ENCODE measurements around the gene INHBA.

Gene INHBA

DNA sequence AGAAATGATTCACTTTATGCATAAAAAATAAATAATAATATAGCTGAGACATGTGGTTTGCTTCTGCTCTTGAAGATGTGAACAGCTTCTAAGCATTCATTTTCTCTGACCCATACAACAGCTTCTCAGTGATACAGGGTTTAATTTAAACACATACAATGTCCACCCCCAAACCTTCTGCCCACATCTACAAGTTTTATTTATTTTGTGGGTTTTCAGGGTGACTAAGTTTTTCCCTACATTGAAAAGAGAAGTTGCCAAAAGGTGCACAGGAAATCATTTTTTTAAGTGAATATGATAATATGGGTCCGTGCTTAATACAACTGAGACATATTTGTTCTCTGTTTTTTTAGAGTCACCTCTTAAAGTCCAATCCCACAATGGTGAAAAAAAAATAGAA is 17.2 kb downstream of the INHBA start:
- peak; percentile 15 for DNase-seq

DNA sequence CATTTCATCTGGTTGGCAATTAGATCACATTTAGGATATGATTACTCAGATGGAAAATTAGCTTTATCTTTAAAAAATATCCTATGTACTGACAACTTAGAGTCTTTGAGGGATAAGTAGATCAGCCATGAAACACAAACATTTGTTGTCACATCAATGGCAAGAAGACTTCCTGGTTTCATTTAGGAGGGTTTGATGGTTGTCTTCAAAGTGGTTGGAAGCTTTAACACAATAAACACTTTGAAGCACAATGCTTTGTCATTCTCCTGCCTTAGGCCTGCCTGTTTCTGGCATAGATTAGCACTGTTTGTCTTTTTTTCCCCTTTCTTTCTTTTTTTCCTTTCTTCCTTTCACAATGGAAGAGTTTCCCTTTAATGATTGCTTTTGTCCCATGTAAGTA is 20.5 kb downstream of the INHBA start:
- DNase-seq: no peak

DNA sequence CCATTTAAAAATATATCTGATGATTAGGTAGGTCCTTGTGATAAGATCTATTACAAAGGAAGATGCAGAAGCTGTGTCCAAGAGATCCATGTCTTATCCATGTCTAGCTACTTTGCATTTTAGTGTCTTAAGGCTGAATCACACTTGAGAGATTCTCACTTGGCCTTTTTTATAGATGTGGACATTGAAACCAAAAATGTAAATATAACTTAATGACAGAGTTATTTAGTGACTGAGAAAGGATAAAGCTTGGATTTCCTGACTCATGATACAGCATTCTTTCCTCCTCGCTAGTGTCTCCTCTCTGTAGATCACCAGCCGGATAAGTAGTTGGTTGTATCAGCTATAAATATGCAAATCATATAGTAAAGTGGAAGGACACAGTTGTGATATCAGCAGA is 23.3 kb downstream of the INHBA start:
- no peak for DNase-seq

DNA sequence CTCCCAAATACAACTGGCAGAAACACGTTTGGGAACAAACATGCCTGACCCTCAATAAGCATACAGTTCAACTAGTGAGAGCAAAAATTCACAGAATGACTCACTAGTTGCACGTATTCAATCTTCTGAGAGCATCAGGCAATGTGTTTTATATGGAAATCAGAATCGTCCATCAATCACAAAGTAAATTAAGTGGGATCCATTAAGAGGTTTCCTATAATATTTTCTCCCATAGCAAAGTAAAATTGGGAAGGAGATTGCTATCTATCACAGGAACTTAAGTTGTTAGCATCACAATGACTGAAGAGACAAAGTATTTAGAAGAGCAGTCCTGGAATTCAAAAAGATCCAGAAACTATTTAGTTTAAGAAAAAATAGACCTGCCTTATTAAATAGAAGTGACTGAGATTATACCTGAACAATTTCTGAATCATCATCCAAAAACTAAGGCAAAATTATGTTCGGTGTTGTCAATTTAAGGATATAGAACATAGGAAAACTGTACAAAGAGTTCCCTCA is 28.3 kb downstream of the INHBA start:
- DNase-seq: no peak

DNA sequence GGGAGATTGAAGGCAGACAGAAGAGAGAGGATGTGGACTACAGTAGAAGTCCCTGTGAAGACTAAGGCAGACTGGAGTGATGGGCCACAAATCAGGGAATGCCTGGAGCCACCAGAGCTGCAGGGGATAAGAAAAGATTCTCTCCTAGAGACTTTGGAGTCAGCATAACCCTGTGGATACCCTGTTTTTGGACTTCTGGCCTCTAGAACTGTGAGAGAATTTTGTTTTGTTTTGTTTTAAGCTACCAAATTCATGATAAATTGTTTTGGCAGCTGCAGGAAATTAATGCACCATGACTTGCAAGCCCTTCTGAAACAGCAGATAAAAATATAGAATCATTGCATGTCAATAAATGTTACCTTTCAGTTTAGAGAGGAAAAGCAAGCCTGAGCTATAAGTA is 41.3 kb downstream of the INHBA start:
- no peak for DNase-seq

DNA sequence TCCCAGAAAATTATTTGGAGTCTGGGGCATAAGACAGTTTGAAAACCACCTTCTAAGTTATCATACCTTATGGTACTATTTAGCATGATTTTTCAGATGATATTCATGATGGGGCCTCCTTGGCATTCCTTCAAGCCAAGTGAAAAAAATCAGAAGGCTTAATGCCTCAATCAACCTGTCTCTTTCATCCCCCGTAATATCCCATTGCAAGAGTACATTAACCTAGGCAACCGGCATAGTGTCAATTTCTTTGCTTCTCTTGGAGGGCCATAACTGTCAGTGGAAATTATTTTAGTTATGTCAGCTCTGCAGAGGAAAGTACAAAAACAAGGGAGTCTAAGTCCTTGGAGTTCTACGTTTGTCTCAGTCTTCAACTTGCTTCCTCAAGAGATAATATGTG is 43.4 kb downstream of the INHBA start:
- DNase-seq: no peak

DNA sequence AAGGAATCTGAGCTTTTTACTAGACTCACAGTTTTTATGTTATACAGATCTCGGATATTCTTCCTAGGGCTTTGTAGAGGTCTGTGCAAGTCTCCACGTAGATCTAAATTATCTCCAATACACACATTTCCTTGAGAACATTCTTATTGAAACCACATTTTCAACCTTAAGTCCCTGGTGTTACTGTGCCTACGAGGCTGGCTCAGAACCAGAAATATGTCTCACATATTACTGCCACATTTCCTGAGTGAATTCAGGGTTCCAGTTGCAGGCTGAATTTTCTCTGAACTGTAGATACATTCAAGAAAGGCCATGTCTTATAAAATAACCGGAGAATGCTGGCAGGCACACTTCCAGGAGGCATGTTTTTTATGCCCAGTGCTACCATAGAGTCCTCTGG is 46.5 kb downstream of the INHBA start:
- DNase-seq: peak; percentile 17

DNA sequence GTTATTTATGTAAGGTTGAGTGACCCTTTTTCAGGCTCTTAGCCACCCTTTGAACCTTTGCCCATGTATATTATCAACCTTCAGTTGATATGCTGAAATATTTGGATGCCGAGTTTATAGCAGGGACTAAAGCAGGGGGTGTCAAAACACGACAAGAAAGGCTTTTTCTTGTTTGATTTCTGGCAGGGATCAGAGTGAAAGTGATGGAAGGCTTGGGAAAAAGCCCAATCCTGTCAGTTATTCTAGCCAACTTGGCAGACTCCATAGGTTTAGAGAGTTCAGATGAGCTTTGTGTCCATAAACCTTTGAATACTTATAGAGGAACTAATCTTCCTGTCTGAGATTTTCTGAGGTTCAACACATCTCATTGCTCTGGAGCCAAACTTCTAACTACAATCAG is 47.5 kb downstream of the INHBA start:
- DNase-seq: no peak

DNA sequence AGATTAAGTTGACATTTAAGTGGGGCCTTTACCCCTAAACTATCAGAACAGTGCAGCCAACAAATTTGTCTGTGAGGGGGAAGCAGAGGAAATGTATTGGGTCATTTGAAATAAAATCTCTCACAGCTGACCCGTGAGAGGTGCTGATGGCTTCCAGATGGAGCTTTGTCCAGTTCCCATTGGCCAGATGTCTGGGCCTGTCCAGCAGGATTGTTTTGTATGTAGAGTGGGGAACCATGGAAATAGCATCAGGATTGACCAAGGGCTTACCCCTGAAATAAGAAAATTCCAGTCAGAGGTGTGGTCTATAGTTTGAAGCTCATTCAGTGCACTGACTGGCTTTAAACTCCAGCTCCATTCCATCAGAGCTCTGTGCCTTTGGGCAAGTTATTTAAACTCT is 50.6 kb downstream of the INHBA start:
- no peak for DNase-seq

DNA sequence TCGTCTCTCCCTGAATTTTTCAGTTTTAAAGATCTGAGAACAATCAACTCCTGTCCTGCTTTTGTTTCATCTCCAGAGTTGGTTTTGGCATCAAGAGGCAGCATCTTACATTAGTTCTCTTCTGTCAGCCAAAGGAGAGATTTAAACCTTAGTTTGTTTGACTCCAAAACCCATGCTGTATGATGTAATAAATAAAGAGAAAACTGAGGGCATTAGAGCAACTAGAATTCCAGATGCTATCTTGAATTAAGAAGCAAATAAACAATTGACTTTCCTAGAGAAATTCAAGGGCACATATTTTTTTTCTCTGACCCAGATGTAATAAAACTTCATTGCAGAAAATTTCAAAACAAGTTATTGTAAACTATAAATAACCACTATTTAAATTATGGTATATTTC is 54.4 kb downstream of the INHBA start:
- no peak for DNase-seq

DNA sequence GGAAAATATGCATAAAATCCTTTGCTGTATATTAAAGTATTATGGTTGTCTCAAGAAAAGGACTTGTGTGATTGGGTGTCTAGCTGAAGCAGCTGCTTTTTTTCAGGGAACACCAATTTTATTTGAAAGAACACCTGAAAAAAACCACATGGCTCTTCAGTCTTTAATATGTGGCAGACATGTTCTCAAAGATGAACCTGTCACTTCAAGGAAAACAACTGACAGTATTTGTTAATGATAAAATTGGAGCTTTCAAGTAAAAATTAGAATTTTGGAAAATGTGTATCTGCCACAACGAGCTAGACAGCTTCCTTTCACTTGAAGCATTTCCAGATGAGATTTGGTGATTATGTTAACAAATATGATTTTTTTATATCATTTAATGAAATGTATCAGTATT is 59.3 kb downstream of the INHBA start:
- DNase-seq: no peak

DNA sequence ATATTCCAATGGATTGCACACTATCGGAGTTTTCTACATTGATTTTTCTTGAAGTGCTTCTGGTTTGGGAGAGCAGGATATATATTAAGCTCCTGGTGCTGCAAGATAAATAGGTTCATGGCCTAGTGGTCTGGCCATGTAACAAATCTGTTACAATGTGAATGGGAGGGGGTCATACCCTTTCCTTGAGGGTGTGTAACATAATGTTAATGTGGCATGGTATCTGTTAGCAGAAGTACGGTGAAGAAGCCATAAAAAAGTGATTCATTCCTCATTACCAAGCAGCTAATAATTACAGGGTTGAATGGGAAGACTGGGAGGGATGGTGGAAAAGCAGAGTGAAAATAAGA is 61.2 kb downstream of the INHBA start:
- no peak for DNase-seq

DNA sequence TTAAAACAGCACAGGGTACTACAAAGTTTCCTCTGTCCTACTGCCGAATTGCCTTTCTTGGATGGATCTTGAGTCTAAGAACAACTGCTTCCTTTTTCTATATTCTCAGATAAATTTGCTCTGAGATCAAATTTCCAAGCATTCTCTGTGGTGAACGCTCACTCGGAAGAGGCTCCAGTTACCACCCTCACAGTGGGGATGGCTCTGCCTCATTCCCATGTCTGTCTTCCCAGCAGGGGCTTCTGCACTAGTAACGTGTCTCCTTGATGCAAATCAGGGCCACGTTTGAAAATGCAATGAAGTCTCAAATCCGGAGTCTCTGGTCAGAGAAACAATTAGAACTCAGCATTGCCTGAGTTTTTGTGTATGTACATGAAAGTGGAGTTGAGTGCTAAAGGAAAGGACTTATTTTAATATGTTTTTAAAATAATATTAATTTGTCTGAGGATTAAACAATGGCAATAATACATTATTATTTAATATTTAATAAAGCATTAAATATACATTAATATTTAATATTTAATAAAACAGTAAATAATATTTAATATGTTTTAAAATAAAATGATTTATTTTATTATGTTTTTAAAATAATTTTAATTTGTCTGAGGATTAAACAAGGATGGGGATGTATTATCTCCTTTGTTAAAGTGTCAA is 61.8 kb downstream of the INHBA start:
- no peak for DNase-seq

DNA sequence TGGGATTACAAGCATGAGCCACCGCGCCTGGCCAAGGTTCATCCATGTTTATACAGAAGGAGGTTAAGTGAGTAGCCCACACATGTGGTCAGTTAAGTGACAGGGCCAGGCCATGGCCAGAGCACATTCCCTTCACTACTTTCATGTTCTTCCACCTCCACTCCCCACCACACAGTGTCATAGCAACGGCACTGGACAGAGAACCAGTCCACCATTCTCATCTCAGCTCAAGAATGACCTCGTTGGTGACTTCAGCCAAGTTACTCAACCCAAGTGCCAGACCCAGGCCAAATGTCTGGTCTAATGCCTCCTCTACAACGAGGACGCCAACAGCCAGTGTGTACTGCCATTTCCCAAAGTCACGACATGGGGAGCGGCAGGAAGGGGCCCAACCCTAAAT is 62.4 kb downstream of the INHBA start:
- no peak for DNase-seq

DNA sequence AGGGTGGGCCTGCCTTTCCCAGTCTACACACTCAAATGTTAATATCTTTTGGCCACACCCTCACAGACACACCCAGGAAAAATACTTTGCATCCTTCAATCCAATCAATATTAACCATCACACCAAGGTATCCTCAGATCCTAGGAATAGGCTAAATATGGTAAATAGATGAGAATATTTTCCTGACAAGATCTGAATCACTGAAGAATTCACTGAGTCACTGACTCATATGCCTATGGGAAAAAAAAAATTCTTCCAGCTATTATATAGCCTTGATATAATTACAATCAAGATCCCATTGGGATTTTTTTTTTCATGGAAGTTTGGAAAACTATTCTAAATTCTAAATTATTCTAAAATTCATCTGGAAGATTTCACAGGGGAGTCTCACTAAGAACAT is 65.8 kb downstream of the INHBA start:
- DNase-seq: no peak
